NCI-H82 treated with DMSO at 0.1 percent for 48 hours (cell line): Measurements from ENCODE around the gene KLK10.
"Not testable (repeated sequence)": the region's sequence is repeated elsewhere in the genome, so short reads cannot be mapped to it uniquely, and the experiment has no call there.

Experiments
- DNase-seq: peaks from one replicate; lab custom pipeline; 2025; ENCODE audit not compliant: unreplicated experiment; lab: John Stamatoyannopoulos, UW

KLK10 gene

DNA sequence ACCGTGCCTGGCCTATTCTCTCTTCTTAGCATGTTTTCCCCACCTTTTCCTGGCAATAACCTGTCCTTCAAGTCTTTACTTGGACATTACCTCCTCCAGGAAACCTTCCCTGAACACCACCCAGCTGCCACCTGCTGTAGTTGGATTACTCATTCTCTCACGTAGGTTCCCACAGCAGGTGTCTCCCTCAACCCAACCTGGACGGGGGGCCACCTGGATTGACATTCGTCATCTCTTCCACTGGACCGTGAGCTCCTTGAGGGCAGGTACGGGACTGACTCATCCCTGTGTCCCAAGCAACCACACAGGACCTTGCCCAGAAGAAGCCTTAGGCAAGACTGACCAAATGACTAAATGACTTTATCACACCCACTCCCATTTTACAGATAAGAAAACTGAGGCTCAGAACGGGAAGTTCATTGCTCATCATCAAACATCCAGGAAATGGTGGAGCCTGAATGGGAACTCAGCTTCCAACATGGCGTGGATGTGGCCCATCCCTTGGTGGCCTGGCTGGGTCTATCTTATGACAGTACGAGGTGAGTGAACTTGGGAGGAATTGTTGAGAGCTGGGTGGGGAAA lies 46.6 kb downstream of the KLK10 start:
- DNase-seq: no peak

DNA sequence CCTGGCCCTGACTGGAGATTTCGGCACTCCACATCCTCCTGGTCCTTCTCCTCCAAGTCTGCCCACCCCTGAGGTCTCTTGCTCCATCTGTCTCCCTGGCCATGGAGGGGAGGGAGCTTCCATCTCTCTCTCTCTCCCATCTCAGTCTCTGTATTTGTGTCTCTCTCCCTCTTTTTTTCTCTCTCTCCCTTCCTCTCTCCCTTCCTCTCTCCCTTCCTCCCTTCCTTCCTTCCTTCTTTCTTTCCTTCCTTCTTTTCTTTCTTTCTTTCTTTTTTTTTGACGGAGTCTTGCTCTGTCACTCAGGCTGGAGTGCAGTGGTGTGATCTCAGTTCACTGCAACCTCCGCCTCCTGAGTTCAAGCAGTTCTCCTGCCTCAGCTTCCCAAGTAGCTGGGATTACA lies 49.7 kb downstream of the KLK10 start:
- DNase-seq: not testable (repeated sequence)

DNA sequence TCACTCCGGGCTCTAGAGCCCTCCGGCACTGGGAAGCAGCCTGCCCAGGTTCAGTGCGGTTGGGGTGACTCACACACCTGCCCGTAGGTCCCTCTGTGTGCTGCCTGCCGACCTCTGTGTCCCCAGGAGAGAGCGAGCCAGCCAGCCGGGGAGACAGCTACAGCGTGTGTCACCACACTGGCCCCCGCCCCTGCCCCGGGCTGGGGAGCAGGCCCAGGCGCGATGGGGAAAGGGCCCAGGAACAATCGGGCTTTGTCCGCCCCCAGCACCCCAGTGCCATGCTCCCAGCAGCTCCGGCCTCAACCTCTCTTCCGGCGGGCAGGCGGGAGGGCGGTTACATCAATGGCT lies 50.1 kb downstream of the KLK10 start, which contains the start of gene KLK6:
KLK6 (minus strand) TSS at position 179 of the 348 bp plus-strand sequence. CDS start 1,487 bp downstream, outside the sequence.
- DNase-seq: no peak

DNA sequence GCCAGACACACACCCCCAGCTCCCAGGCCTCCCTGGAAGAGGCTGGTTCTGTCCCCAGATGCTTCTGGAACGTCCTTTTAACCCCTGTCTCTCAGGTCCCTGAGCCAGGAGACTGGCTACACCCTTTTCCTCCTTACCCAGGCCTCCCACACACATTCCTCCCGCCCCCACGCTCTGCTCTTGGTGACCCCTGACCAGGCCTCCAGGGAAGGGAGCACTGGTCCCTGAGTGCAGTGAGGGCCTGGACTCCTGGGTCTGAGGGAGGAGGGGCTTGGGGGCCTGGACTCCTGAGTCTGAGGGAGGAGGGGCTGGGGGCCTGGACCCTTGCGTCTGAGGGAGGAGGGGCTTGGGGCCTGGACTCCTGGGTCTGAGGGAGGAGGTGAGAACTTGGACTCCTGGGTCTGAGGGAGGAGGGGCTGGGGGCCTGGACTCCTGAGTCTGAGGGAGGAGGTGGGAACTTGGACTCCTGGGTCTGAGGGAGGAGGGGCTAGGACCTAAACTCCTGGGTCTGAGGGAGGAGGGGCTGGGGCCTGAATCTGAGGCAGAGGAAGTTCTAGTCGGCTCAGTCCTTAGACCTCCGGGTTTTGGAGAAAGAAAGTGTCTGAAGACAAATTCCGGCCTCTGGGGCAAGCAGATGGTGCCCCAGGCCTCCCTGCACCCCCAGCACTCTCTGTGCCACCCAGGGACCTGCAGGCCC lies 50.6 kb downstream of the KLK10 start:
- DNase-seq: no peak

DNA sequence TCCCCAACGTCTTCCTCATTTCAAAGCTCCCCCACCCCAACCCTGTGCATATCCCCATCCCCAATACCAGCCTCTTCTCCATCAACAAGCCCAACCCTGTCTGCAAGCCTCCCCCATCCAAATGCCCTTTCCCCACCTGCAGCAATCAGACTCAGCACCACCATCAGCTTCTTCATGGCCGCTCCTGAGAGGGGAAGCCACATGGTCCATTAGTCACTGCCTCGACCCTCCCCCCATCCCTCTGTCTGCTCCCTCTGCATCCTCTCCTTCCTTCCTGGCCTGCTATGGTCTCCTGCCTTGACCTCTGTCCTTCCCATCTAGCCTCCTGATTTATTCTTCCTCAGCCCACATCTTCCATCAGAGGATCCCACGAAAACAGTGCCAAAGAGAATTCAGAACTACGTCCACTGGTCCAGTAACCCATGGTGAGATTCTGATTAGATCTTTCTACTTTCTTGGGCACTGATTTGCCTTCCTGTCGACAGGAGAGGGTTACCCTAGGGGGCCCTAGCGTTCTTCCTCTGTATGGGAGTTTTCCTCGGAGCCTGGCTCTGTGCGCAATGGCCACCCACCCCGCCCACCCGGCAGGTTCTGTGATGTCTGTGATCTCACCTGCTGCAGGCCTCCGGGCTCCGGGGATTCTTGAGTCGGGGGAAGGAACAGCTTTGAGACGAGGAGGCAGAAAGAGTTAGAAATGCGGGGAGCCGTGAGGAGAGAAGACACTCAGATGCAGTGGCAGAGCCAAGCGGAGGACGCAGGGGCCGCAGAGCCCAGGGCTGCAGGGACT lies 51.4 kb downstream of the KLK10 start:
- DNase-seq: no peak

DNA sequence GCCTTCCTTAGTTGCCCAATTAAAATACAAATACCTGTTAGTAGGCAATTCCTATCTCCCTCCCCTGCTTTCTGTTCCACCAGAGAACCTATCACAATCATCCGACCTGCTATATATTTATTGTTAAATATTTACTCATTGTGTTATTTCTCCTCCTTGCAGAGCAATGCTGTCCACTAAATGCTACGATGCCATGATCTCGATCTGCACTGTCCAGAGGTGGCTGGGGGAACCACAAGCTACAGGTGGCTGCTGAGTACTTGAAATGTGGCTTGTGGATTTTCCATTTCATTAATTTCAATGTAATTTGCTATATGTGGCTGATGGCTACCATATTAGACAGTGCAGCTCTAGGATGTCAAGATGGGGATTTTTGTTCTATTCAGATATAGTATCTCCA lies 55.2 kb downstream of the KLK10 start:
- DNase-seq: no peak

DNA sequence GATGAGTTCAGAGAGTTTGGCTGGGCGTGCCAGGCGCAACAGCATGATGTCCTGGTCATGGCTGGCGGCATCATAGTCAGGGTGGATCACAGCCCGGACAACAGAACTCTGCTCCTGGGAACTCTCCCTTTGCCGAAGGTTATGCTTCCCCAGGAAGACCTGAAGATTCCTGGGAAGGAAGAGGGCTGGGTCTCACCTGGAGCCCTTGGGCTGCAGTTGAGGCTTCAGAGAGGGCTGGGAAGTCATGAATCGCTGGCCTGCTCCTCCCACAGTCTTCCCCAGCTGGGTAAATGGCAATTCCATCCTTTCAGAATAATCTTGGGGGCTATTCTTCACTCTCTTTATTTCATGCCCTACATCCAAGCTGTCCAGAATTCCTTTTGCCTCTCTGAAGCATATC lies 56.1 kb downstream of the KLK10 start:
- DNase-seq: no peak
